Measurements from ENCODE around the gene SLC24A3. TPM values are rescaled to one million over a fixed set of nuclear protein-coding genes. Genes with fewer than 3 reads are reported as not detected.

The SLC24A3 gene
- polyA plus RNA-seq, 1 experiment = 1.7 TPM

- CTCF ChIA-PET = interaction anchor here (2.3 kb wide), 1 partner anchor 16 kb away, joined by 8 read pairs; no protein-coding TSS in a partner anchor
Measured at GRCh38 chr20:19600042-19600441, 387.6 kb downstream of the SLC24A3 start.

GRCh38 chr20:19601126-19601810 is 388.8 kb downstream of the SLC24A3 start:
- Histone ChIP-seq H3K27me3 (ENCODE audit: control insufficient read depth, insufficient read depth, low read length) (no peaks in the 10 kb centered on the region), H3K36me3 (ENCODE audit: control insufficient read depth, insufficient read depth, low read length) (no peaks in the 10 kb centered on the region), H3K4me3 (ENCODE audit: low read depth, low read length) (no peak overlapping the region)
- no peak for TF ChIP-seq CTCF (IDR thresholded peaks at IDR 0.05; ENCODE audit: insufficient read depth, low read depth, low read length)
- CTCF ChIA-PET = no interaction called here
- POLR2A ChIA-PET = no interaction called here
- no peak for DNase-seq (ENCODE audit: low read depth)

More at GRCh38 chr20:19600042-19600441, 387.6 kb downstream of the SLC24A3 start:
- POLR2A ChIA-PET = no interaction called here
- Histone ChIP-seq H3K27me3 (ENCODE audit: control insufficient read depth, insufficient read depth, low read length) (no peaks in the 10 kb centered on the region), H3K36me3 (ENCODE audit: control insufficient read depth, insufficient read depth, low read length) (no peaks in the 10 kb centered on the region), H3K4me3 (ENCODE audit: low read depth, low read length) (no peak overlapping the region)
- no peak for DNase-seq (ENCODE audit: low read depth)
- no peak for TF ChIP-seq CTCF (IDR thresholded peaks at IDR 0.05; ENCODE audit: insufficient read depth, low read depth, low read length)

GRCh38 chr20:19602675-19603375 is 390.4 kb downstream of the SLC24A3 start:
- H3K36me3 ChIP-seq (ENCODE audit: control insufficient read depth, insufficient read depth, low read length) = no peaks in the 10 kb centered on the region
- TF ChIP-seq CTCF (IDR thresholded peaks at IDR 0.05; ENCODE audit: insufficient read depth, low read depth, low read length) = no peak
- ChIA-PET POLR2A (no interaction called here), CTCF (no interaction called here)
- DNase-seq (ENCODE audit: low read depth) = no peak
- H3K27me3 ChIP-seq (ENCODE audit: control insufficient read depth, insufficient read depth, low read length) = no peaks in the 10 kb centered on the region
- no peak overlapping the region for H3K4me3 ChIP-seq (ENCODE audit: low read depth, low read length)

GRCh38 chr20:19603376-19603750 is 390.9 kb downstream of the SLC24A3 start:
- Histone ChIP-seq H3K4me3 (ENCODE audit: low read depth, low read length) (no peak overlapping the region), H3K36me3 (ENCODE audit: control insufficient read depth, insufficient read depth, low read length) (no peaks in the 10 kb centered on the region), H3K27me3 (ENCODE audit: control insufficient read depth, insufficient read depth, low read length) (no peaks in the 10 kb centered on the region)
- no peak for TF ChIP-seq CTCF (IDR thresholded peaks at IDR 0.05; ENCODE audit: insufficient read depth, low read depth, low read length)
- ChIA-PET POLR2A (no interaction called here), CTCF (no interaction called here)
- DNase-seq (ENCODE audit: low read depth) = no peak

GRCh38 chr20:19605786-19606485 is 393.5 kb downstream of the SLC24A3 start:
- POLR2A ChIA-PET = no interaction called here
- no peak overlapping the region for H3K4me3 ChIP-seq (ENCODE audit: low read depth, low read length)
- CTCF ChIA-PET = interaction anchor here (0.6 to 2.6 kb wide), 4 partner anchors 9 to 177 kb away, joined by 3 to 12 read pairs (median 4); no protein-coding TSS in a partner anchor
- H3K27me3 ChIP-seq (ENCODE audit: control insufficient read depth, insufficient read depth, low read length) = no peaks in the 10 kb centered on the region
- DNase-seq (ENCODE audit: low read depth) = no peak
- H3K36me3 ChIP-seq (ENCODE audit: control insufficient read depth, insufficient read depth, low read length) = no peaks in the 10 kb centered on the region
- no peak for TF ChIP-seq CTCF (IDR thresholded peaks at IDR 0.05; ENCODE audit: insufficient read depth, low read depth, low read length)

Measured in BJ (cell line).